Right kidney (tissue), 1 donor: ENCODE measurements around the gene JAK2.

ENCODE experiments used
- DNase-seq: peaks from one replicate; pipeline ENCODE4 v3.0.0-alpha.2; 2016

Gene JAK2

DNA sequence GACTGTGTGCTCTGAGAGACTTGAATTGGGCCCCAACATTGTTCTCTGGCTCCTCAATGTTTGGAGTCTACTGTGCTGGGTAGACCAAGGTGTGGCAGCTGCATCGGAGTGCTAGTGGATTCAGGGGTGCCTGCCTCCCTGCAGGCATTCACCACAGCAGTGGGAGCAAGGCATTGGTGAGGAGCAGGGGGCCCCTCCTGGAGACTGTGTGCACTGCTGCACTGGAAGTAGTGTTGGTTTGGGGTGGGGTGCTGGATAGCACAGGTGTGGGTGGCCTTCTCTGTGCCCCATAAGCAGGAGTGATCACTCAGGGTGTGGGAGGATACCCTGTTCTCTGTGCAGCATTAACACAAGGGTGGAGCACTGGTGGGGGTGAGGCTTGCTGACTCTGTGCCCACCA, 161.2 kb downstream of the JAK2 start:
- DNase-seq = no peak
